Fibroblast of villous mesenchyme (primary cell): ENCODE results near the gene MAP4. TPM values are rescaled to one million over a fixed set of nuclear protein-coding genes. Genes with fewer than 3 reads are reported as not detected.
A peak's percentile ranks its signal among the peaks of the same experiment; 100 is the strongest.

Source experiments
- DNase-seq: peaks from one replicate; pipeline ENCODE4 v3.0.0-alpha.2; 2010; ENCODE audit warnings: low read depth
- H3K4me3 ChIP-seq: 2 replicates; pipeline ENCODE4 v1.5.1; 2011; ENCODE audit warnings: low read depth, mild to moderate bottlenecking, low read length
- CTCF ChIP-seq: IDR thresholded peaks from 2 replicates; pipeline ENCODE4 v1.5.1; 2012; ENCODE audit warnings: low read depth, mild to moderate bottlenecking, low read length; ENCODE audit not compliant: insufficient read depth
- total RNA-seq: library from RNA; depleted of rRNA; stranded (reverse); fragments of >200 nt; gene quantifications from 2 replicates; pipeline ENCODE4 v1.2.3, GENCODE V29; 2012

MAP4 gene
- total RNA-seq, 1 donor, result 111 TPM

- no peak overlapping the region for H3K4me3 ChIP-seq
- no peak for DNase-seq
- TF ChIP-seq CTCF, result no peak
Observed at GRCh38 chr3:47852604-47853602, 163.3 kb downstream of the MAP4 start.

DNA sequence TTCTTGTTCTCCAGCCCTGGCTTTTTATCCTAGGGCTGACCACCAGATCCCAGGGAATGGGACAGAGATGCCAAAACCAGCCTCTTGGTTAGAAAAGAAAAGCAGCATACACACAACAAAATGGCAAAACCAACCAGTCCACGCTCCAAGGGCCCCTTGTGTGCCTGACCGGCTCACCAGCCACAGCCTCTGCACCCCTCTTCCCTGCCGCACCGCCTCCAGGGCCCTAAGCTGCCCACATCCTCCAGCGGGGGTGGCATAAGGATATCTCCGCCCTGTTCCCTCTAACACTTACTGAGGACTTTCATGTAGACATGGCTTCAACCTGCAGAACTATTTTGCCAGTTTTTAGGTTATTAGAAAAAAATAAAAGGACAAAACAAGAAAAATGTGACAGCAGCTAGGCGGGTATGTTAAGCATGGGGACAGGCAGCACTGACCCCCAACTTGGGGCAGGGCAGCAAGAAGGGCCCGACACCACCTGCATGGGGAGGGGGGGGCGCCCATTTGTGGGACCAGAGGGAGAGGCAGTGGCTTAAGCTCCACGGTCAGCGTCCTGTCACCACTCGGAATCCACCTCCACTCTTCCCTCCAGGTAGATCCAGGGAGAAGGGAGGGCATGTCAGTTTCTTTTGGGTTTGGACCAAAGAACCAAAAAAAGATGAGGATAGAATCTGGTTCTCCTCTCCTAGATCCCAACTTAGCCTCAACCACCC is 164.2 kb downstream of the MAP4 start:
- H3K4me3 ChIP-seq, result no peak overlapping the region
- TF ChIP-seq CTCF, result no peak
- DNase-seq, result no peak

DNA sequence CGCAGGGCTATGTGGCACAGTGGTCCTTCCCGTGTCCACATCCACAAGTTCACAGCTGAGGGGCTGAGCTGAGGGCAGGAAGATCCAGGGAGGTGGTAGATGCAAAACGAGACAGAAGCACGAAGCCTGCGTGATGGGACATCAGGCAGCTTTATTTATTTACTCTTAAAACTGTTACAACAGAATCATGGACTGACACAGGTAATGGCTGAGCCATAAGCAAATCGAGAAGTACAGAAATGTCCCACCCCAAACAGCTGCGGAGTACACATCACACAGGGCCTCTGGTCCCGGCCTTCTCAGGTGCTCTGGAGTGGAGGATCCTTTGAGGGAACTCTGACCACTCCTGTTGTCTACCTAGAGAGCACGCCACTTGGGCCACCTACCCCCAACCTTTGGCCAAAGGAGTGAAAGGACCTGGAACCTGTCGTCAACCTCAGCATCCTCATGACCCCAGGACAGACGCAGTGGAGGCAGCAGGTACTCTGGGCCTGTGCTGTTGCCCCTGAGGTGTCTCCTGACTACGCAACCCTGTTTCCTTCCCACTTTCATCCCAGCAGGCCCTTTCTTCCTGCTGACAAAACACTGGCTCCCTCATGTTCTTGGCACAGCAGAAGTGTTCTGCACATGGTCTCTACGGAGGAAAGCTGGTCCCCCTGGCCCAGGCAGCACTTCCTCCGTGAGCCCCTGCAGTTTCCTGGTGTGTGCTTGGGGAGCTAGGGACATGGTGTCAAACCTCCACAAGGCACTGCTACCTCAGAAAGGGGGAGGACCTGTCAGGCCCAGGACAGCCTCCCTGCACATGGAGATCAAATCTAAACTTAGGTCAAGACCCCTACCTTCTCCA is 165.4 kb downstream of the MAP4 start:
- no peak overlapping the region for H3K4me3 ChIP-seq
- no peak for DNase-seq
- TF ChIP-seq CTCF, result no peak

DNA sequence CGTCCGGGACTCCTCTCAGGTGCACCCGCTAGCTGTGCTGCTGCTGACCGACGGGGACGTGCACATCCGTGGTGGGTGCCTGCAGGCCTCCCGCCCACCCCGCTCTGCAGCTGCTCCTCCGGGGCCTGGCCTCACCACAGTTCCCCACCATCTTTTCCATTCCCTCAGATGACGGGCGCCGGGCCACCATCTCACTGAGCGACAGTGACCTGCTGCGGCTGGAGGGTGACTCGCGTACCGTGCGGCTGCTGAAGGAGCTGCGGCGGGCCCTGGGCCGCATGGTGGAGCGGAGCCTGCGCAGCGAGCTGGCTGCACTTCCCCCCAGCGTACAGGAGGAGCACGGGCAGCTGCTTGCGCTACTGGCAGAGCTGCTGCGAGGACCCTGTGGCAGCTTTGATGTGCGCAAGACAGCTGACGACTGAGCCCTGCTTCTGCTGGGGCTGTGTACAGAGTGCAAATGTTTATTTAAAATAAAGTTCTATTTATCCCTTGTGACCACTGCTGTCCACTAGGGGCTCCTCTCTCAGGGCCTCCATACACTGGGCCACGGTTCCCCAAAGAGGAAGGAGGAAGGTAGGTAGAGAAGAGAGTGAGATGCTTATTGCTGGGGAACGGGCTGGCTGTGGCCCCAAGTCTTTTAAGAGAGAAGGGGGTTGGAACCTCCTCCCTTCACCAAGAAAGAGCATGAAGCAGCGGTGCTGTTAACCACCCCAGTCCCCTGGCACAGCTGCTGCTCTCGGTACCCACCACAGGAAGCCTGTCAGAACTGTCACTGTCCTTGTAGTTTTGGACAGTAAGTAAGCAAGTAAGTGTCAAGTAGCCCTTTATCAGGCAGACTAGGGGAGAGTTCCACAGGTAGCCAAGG is 166.3 kb downstream of the MAP4 start:
- TF ChIP-seq CTCF, result peak; percentile 53
- DNase-seq, result peak; percentile 37
- H3K4me3 ChIP-seq, result no peak overlapping the region

DNA sequence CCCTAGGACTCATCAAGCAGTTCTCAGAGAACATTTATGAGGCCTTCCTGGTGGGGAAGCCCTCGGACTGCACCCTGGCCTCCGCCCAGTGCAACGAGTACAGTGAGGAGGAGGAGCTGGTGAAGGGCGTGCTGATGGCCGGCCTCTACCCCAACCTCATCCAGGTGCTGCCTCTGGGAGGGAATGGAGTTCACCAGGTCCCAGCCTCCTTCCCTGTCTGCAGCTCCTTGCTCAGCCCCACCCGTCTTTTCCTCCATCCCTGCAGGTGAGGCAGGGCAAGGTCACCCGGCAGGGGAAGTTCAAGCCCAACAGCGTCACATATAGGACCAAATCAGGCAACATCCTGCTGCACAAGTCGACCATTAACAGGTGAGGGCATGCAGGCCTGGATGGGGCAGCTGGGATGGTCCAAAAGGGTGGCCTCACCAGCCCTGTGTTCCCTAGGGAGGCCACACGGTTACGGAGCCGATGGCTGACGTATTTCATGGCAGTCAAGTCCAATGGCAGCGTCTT is 167.0 kb downstream of the MAP4 start:
- DNase-seq, result no peak
- no peak for TF ChIP-seq CTCF

More for the DNA sequence above, 167.0 kb downstream of the MAP4 start:
- H3K4me3 ChIP-seq, result no peak overlapping the region
